ENCODE measurements around the gene NTN3.

The NTN3 gene

DNA sequence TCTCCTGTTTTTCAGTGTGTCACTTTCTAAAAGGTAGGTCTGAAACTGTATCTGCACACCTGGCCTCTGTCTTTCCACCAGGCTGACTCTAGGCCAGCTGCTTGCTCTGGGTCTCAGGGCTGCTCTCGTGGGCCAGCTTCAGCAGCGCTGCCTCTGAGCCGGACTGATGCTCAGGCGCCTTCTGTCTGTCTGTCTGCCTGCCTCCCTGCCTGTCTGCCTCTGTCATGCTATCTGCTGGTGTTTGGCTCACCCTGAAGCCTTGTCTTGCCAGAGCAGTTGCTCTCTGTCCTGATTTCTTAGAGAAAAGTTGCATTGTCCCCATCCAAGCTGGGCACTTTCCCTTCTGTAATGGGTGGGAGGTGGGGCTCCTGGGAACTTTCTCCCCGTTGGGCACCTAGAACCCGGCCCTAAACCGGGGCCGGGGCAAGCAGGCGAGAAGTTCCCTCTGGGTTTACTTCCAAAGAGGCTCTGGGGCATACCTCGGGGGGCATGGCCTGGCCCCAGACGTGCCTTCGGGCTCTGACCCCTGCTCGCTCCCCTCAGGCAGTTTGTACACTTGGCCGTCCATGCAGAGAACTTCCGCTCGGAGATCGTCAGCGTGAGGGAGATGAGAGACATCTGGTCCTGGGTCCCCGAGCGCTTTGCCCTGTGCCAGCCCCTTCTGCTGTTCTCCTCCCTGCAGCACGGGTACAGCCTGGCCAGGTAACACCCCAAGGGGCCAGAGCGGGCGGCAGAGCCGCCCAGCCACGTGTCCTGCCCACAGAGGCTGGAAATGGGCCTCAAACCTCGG, 26.8 kb downstream of the NTN3 start:
- TF ChIP-seq, protein P1, sequence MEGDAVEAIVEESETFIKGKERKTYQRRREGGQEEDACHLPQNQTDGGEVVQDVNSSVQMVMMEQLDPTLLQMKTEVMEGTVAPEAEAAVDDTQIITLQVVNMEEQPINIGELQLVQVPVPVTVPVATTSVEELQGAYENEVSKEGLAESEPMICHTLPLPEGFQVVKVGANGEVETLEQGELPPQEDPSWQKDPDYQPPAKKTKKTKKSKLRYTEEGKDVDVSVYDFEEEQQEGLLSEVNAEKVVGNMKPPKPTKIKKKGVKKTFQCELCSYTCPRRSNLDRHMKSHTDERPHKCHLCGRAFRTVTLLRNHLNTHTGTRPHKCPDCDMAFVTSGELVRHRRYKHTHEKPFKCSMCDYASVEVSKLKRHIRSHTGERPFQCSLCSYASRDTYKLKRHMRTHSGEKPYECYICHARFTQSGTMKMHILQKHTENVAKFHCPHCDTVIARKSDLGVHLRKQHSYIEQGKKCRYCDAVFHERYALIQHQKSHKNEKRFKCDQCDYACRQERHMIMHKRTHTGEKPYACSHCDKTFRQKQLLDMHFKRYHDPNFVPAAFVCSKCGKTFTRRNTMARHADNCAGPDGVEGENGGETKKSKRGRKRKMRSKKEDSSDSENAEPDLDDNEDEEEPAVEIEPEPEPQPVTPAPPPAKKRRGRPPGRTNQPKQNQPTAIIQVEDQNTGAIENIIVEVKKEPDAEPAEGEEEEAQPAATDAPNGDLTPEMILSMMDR (IDR thresholded peaks at IDR 0.05; ENCODE audit: low read depth, low read length) = no peak
- in situ Hi-C loops (cut with HindIII; ENCODE audit: low sequenced_read_pairs) = no loop called here
- no peak overlapping the region for H3K4me3 ChIP-seq (ENCODE audit: low read depth, low read length)
- DNase-seq (ENCODE audit: low read depth, low spot score) = no peak

DNA sequence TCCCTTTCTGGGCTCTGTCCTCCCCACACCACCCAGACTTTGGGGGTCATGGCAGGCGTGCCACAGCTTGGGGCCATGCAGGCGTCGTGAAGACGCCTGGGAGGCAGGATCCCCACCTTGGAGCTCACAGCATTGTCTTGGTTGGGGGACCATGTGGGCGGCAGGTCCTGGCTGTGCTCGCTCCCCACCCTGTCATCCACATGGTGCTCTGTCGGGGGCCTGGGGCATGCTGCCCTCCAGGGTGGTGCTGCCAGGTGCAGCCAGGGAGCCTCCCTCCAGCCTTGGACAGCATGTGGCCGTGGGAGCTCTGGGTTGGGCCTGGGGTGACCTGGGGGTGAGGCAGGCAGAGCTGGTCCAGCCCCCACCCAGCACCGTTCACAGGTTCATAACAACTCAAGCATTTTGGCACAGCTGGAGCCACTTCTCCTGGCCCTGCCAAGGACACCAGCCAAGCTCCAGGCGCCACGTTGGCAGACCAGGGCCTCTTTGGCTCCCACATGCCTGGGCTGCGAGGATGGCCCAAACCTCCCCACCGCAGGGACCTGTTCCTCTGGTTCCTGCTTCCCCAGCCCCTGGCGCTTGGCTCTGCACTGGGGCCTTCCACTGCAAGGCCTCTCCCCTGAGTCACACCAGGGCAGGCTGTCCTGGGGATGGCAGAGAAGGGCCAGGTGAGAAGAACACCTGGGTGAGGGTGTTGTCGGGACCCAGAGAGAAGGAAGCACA, 27.6 kb downstream of the NTN3 start:
- no peak for DNase-seq (ENCODE audit: low read depth, low spot score)
- TF ChIP-seq, protein P1 (IDR thresholded peaks at IDR 0.05; ENCODE audit: low read depth, low read length) = no peak
- in situ Hi-C loops (cut with HindIII; ENCODE audit: low sequenced_read_pairs) = no loop called here
- no peak overlapping the region for H3K4me3 ChIP-seq (ENCODE audit: low read depth, low read length)

DNA sequence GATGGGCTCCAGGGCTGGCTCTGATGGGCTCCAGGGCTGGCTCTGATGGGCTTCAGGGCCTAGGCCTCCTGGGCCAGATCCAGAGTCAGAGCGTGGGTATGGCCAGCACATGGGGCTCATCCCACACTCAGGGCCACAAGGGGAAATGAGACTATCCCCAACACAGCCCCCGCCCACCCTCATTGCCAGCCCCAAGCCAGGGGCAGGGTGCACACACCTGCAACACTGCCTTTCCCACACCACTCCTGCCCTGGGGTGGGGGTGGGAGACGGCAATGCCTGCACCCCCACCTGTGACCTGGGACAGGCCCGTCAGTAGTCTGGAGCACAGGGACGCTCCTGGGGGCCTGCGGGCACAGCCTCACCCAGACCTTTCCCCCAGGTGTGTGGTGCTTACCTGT, 28.4 kb downstream of the NTN3 start:
- DNase-seq (ENCODE audit: low read depth, low spot score) = no peak
- TF ChIP-seq, protein P1 (IDR thresholded peaks at IDR 0.05; ENCODE audit: low read depth, low read length) = no peak
- no peak overlapping the region for H3K4me3 ChIP-seq (ENCODE audit: low read depth, low read length)
- in situ Hi-C loops (cut with HindIII; ENCODE audit: low sequenced_read_pairs) = no loop called here

DNA sequence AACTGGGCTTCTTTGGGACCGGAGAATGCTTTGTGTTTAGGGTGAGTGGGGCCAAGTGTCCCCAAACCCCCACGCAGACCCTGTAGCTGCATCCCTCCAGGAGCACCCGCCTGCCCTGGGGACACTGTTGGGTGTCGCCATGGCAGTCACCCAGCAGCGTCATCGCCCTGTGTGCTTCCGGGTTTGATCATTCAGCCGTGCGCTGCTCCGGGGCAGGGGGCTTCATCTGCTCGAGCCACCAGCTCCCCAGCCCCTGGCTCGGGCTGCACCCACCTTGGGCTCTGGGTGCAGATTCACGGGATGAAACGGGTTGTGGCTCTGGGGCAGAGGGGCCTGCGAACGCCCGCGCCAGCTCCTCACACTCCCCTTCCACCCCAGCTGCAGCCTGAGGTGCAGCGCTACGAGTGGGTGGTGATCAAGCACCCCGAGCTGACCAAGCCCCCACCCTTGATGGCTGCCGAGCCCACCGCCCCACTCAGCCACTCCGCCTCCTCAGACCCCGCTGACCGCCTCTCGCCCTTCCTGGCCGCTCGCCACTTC, 28.9 kb downstream of the NTN3 start:
- no peak for DNase-seq (ENCODE audit: low read depth, low spot score)
- TF ChIP-seq, protein P1 (IDR thresholded peaks at IDR 0.05; ENCODE audit: low read depth, low read length) = no peak
- H3K4me3 ChIP-seq (ENCODE audit: low read depth, low read length) = no peak overlapping the region
- in situ Hi-C loops (cut with HindIII; ENCODE audit: low sequenced_read_pairs) = no loop called here

DNA sequence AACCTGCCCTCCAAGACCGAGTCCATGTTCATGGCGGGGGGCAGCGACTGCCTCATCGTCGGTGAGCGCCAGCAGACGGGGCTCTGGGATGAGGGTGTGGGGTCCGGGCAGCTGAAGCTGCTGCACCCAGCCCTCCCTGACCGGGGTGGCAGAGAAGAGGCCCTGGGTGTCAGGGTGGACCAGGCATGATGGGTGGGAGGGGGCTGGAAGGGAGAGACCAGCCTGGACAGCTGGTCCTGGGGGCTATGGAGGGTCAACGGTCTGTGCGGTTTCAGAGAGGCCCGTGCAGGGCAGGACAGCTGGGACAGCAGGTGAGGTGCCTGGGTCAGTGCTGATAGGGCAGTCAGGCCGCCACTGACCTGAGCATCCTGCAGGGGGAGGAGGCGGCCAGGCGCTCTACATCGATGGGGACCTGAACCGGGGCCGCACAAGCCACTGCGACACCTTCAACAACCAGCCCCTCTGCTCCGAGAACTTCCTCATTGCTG, 29.4 kb downstream of the NTN3 start:
- no peak for DNase-seq (ENCODE audit: low read depth, low spot score)

More for the DNA sequence above, 29.4 kb downstream of the NTN3 start:
- TF ChIP-seq, protein P1 (IDR thresholded peaks at IDR 0.05; ENCODE audit: low read depth, low read length) = no peak
- in situ Hi-C loops (cut with HindIII; ENCODE audit: low sequenced_read_pairs) = no loop called here
- H3K4me3 ChIP-seq (ENCODE audit: low read depth, low read length) = no peak overlapping the region

Measured in astrocyte of the spinal cord (primary cell).